Measurements from ENCODE around the gene TTBK1. TPM values are rescaled to one million over a fixed set of nuclear protein-coding genes. Genes with fewer than 3 reads are reported as not detected.

Gene TTBK1
- total and polyA plus RNA-seq, 10 of the 15 experiments (the other 5 are each of a cell fraction or from before 2014, with no cell fraction given) = 0.05 to 0.27 TPM; not detected in 8

- Histone ChIP-seq H3K36me3 (ENCODE audit: control insufficient read depth in 2 of 2, insufficient read depth in 2 of 2, low read length in 1 of 2) (no peaks in the 10 kb centered on the region), H2AFZ (ENCODE audit: control insufficient read depth, low read depth, low read length) (no peak overlapping the region), H3K79me2 (ENCODE audit: control insufficient read depth, insufficient read depth, low read length) (no peaks in the 10 kb centered on the region), H3K27me3 (replicated peaks in 1 of 2; ENCODE audit: control insufficient read depth in 2 of 2, insufficient read depth in 2 of 2, low read length in 1 of 2) (no peaks in the 10 kb centered on the region), H3K27ac (ENCODE audit: control insufficient read depth, insufficient read depth) (no peak overlapping the region), H3K9ac (ENCODE audit: control insufficient read depth, insufficient read depth, low read length) (no peak overlapping the region), H3K4me2 (ENCODE audit: control insufficient read depth, insufficient read depth) (no peak overlapping the region), H3K4me3 (no peak overlapping the region), H4K20me1 (ENCODE audit: control insufficient read depth, insufficient read depth) (no peaks in the 10 kb centered on the region), H3K9me3 (replicated peaks; ENCODE audit: control insufficient read depth, insufficient read depth, low read length) (no peaks in the 10 kb centered on the region; the same call in 2 of the 3 replicates), H3K4me1 (ENCODE audit: control insufficient read depth, insufficient read depth, low read length) (no peaks in the 10 kb centered on the region)
- TF ChIP-seq POLR2AphosphoS5 (IDR thresholded peaks at IDR 0.05; ENCODE audit: low read length) (no peak), TBL1XR1 (IDR thresholded peaks at IDR 0.05; ENCODE audit: low read depth, low read length) (no peak), IRF5 (IDR thresholded peaks at IDR 0.05; ENCODE audit: borderline replicate concordance) (0 out of 2 replicates have a peak, but pooled peaks have one; percentile 20)
- in situ Hi-C loops (cut with MboI) (no loop called here), intact Hi-C loops (cut with micrococcal nuclease; ENCODE audit: unreplicated experiment) (no loop called here)
- BruUV-seq (replicated peaks) = no TSS peak
- ChIA-PET RAD21 (ENCODE audit: unreplicated experiment) (no interaction called here), CTCF (no interaction called here), SMC1A (ENCODE audit: uncharacterized antibody, unreplicated experiment) (no interaction called here), POLR2A (no interaction called here)
- DNase-seq (ENCODE audit: low read depth, low spot score) = no peak
- WGBS (ENCODE audit: insufficient coverage, insufficient replicate concordance, low lambda C conversion rate, missing lambda C conversion rate) = 32% methylated on average over 3 of the region's 3 CpGs
- no peak for ATAC-seq
- FAIRE-seq = peak; percentile 72
Observed at GRCh38 chr6:43294536-43294935, 51.3 kb downstream of the TTBK1 start.

- intact Hi-C loops (cut with micrococcal nuclease; ENCODE audit: unreplicated experiment) = no loop called here
Observed at GRCh38 chr6:43295456-43295855, 52.2 kb downstream of the TTBK1 start.

More at GRCh38 chr6:43295456-43295855, 52.2 kb downstream of the TTBK1 start:
- Histone ChIP-seq H3K27ac (ENCODE audit: control insufficient read depth, insufficient read depth) (no peak overlapping the region), H3K9me3 (replicated peaks; ENCODE audit: control insufficient read depth, insufficient read depth, low read length) (no peaks in the 10 kb centered on the region; the same call in 2 of the 3 replicates), H2AFZ (ENCODE audit: control insufficient read depth, low read depth, low read length) (no peak overlapping the region), H3K27me3 (replicated peaks in 1 of 2; ENCODE audit: control insufficient read depth in 2 of 2, insufficient read depth in 2 of 2, low read length in 1 of 2) (no peaks in the 10 kb centered on the region), H4K20me1 (ENCODE audit: control insufficient read depth, insufficient read depth) (no peaks in the 10 kb centered on the region), H3K36me3 (ENCODE audit: control insufficient read depth in 2 of 2, insufficient read depth in 2 of 2, low read length in 1 of 2) (no peaks in the 10 kb centered on the region), H3K4me1 (ENCODE audit: control insufficient read depth, insufficient read depth, low read length) (no peaks in the 10 kb centered on the region), H3K4me2 (ENCODE audit: control insufficient read depth, insufficient read depth) (no peak overlapping the region), H3K9ac (ENCODE audit: control insufficient read depth, insufficient read depth, low read length) (no peak overlapping the region), H3K4me3 (no peak overlapping the region), H3K79me2 (ENCODE audit: control insufficient read depth, insufficient read depth, low read length) (no peaks in the 10 kb centered on the region)
- ChIA-PET CTCF (interaction anchor here (1.5 to 2.9 kb wide), 2 partner anchors 13 to 877 kb away, joined by 3 to 17 read pairs; partner anchors contain the start of gene CRIP3), RAD21 (ENCODE audit: unreplicated experiment) (interaction anchor here (0.6 kb wide), 1 partner anchor 34 kb away, joined by 4 read pairs; no protein-coding TSS in a partner anchor), POLR2A (interaction anchor here (0.8 kb wide), 1 partner anchor 12 kb away, joined by 3 read pairs; no protein-coding TSS in a partner anchor), SMC1A (ENCODE audit: uncharacterized antibody, unreplicated experiment) (interaction anchor here (0.8 to 2.6 kb wide), 2 partner anchors 13 to 66 kb away, joined by 3 to 14 read pairs; partner anchors contain the start of gene CRIP3)
- in situ Hi-C loops (cut with MboI) = no loop called here
- no TSS peak for BruUV-seq (replicated peaks)
- TF ChIP-seq BMI1 (IDR thresholded peaks at IDR 0.05; ENCODE audit: borderline replicate concordance) = no peak
- no peak for TF ChIP-seq CREM (IDR thresholded peaks at IDR 0.05; ENCODE audit: low read depth)
- no peak for TF ChIP-seq SUPT20H (IDR thresholded peaks at IDR 0.05; ENCODE audit: borderline replicate concordance, control insufficient read depth, low read depth, low read length)
- TF ChIP-seq E4F1 (IDR thresholded peaks at IDR 0.05; ENCODE audit: borderline replicate concordance, partially characterized antibody) = no peak
- ATAC-seq = no peak
- 27% methylated on average over 3 of the region's 3 CpGs for WGBS (ENCODE audit: insufficient coverage, insufficient replicate concordance, low lambda C conversion rate, missing lambda C conversion rate)
- FAIRE-seq = no peak
- no peak for DNase-seq (ENCODE audit: low read depth, low spot score)

All from GM12878 (cell line).